GM12878 (cell line): ENCODE data around the gene TMPRSS11A. TPM values are rescaled to one million over a fixed set of nuclear protein-coding genes. Genes with fewer than 3 reads are reported as not detected.

Experiments
- ATAC-seq: fragments of 200-7000 bp; cut with Tn5 transposase; 3 replicates; pipeline ENCODE4 v1.9.1; 2020; ENCODE audit warnings: mild to moderate bottlenecking, moderate library complexity
- BruUV-seq: library from RNA; stranded (reverse); fragments of 400-500 nt; replicated peaks from 2 replicates; lab custom pipeline; 2021; lab: Mats Ljungman, UMichigan
- CTCF ChIA-PET: fragments of 300-600 bp; sonication (Branson Sonifier 250); formaldehyde crosslinking; extraction: SDS; loops from one replicate; lab custom pipeline; 2021; ENCODE audit warnings: inconsistent platforms; lab: Yijun Ruan, JAX
- POLR2A ChIA-PET: fragments of 350-600 bp; formaldehyde crosslinking; extraction: SDS; loops from one replicate; lab custom pipeline; 2021; ENCODE audit warnings: inconsistent platforms; lab: Charles Lee
- RAD21 ChIA-PET: fragments of 300-600 bp; sonication (Branson Sonifier 250); formaldehyde crosslinking; loops from one replicate; lab custom pipeline; 2023; ENCODE audit warnings: antibody characterized with exemption; ENCODE audit not compliant: unreplicated experiment; lab: Charles Lee
- SMC1A ChIA-PET: fragments of 300-600 bp; sonication (Branson Sonifier 250); formaldehyde crosslinking; loops from one replicate; lab custom pipeline; 2023; ENCODE audit not compliant: unreplicated experiment, uncharacterized antibody; lab: Charles Lee
- DNase-seq: peaks from one replicate; pipeline ENCODE4 v3.0.0-alpha.2; 2011; ENCODE audit warnings: low read depth, low spot score
- FAIRE-seq: peaks from 3 replicates; lab custom pipeline; 2011; peaks lifted over from hg19 to GRCh38; lab: Jason Lieb, UNC
- H2AFZ ChIP-seq: 2 replicates; pipeline ENCODE4 v1.6.0; 2011; ENCODE audit warnings: low read depth, low read length, control low read depth; ENCODE audit not compliant: control insufficient read depth
- H3K27ac ChIP-seq: 2 replicates; pipeline ENCODE4 v1.5.1; 2011; ENCODE audit warnings: control low read depth; ENCODE audit not compliant: control insufficient read depth, insufficient read depth
- H3K27me3 ChIP-seq, 2 experiments: replicated peaks in 1 of 2; 2 replicates each; pipeline versions ENCODE4 v1.6.0 to v1.6.1; 2011; ENCODE audit warnings: low read length in 1 of 2; ENCODE audit not compliant: control insufficient read depth in 2 of 2, insufficient read depth in 2 of 2
- H3K36me3 ChIP-seq, 2 experiments: 2 replicates each; pipeline ENCODE4 v1.5.1; 2011; ENCODE audit warnings: low read length in 1 of 2; ENCODE audit not compliant: control insufficient read depth in 2 of 2, insufficient read depth in 2 of 2
- H3K4me1 ChIP-seq: 2 replicates; pipeline ENCODE4 v1.6.1; 2011; ENCODE audit warnings: mild to moderate bottlenecking, low read length, moderate library complexity, mixed read lengths; ENCODE audit not compliant: control insufficient read depth, insufficient read depth
- H3K4me2 ChIP-seq: 2 replicates; pipeline ENCODE4 v1.6.0; 2011; ENCODE audit warnings: control low read depth; ENCODE audit not compliant: control insufficient read depth, insufficient read depth
- H3K4me3 ChIP-seq: fragments of 200-600 bp; sonication (generic); 2 replicates; pipeline ENCODE4 v1.5.1; 2016
- H3K79me2 ChIP-seq: 2 replicates; pipeline ENCODE4 v1.6.0; 2011; ENCODE audit warnings: low read length; ENCODE audit not compliant: control insufficient read depth, insufficient read depth
- H3K9ac ChIP-seq: 2 replicates; pipeline ENCODE4 v1.8.0; 2011; ENCODE audit warnings: low read length, control low read depth, mixed read lengths; ENCODE audit not compliant: control insufficient read depth, insufficient read depth
- H3K9me3 ChIP-seq: replicated peaks from 3 replicates; pipeline ENCODE4 v1.5.1; 2011; ENCODE audit warnings: mild to moderate bottlenecking, low read length; ENCODE audit not compliant: control insufficient read depth, insufficient read depth
- H4K20me1 ChIP-seq: 2 replicates; pipeline ENCODE4 v1.6.0; 2011; ENCODE audit not compliant: control insufficient read depth, insufficient read depth
- ASH2L ChIP-seq: fragments of 300-600, 200-600 bp; sonication (generic); IDR thresholded peaks from 2 replicates; pipeline ENCODE4 v1.6.1; 2017; ENCODE audit warnings: low read depth, mild to moderate bottlenecking, borderline replicate concordance
- CBFB ChIP-seq: IDR thresholded peaks from 2 replicates; pipeline ENCODE4 v1.6.1; 2016; ENCODE audit warnings: antibody characterized with exemption, low read depth
- CREB1 ChIP-seq: IDR thresholded peaks from 2 replicates; pipeline ENCODE4 v1.6.1; 2012; ENCODE audit warnings: low read depth, mild to moderate bottlenecking, inconsistent platforms
- DPF2 ChIP-seq: fragments of 450-650 bp; IDR thresholded peaks from 2 replicates; pipeline ENCODE4 v1.6.1; 2017; ENCODE audit warnings: mild to moderate bottlenecking
- GABPA ChIP-seq: IDR thresholded peaks from 2 replicates; pipeline ENCODE4 v1.6.1; 2014; ENCODE audit warnings: antibody characterized with exemption, low read depth, mild to moderate bottlenecking, inconsistent platforms
- HDGF ChIP-seq: fragments of 450-650 bp; IDR thresholded peaks from 2 replicates; pipeline ENCODE4 v1.6.1; 2016; ENCODE audit warnings: antibody characterized with exemption
- MEF2A ChIP-seq: IDR thresholded peaks from 2 replicates; pipeline ENCODE4 v1.6.1; 2011; ENCODE audit warnings: low read depth, mild to moderate bottlenecking, low read length, moderate library complexity; ENCODE audit not compliant: insufficient read depth
- MYB ChIP-seq: fragments of 150-350 bp; IDR thresholded peaks from 2 replicates; pipeline ENCODE4 v1.6.1; 2014; ENCODE audit warnings: mild to moderate bottlenecking, low read depth, low read length, borderline replicate concordance
- NBN ChIP-seq: fragments of 450-650 bp; IDR thresholded peaks from 2 replicates; pipeline ENCODE4 v1.6.1; 2016
- NFIC ChIP-seq: IDR thresholded peaks from 2 replicates; pipeline ENCODE4 v1.6.1; 2012; ENCODE audit warnings: low read depth, mild to moderate bottlenecking, inconsistent platforms, low read length, moderate library complexity
- NFXL1 ChIP-seq: fragments of 450-650 bp; IDR thresholded peaks from 2 replicates; pipeline ENCODE4 v1.6.1; 2017; ENCODE audit warnings: antibody characterized with exemption, mild to moderate bottlenecking, borderline replicate concordance
- PRDM15 ChIP-seq: fragments of 450-650 bp; formaldehyde crosslinking; IDR thresholded peaks from 2 replicates; pipeline ENCODE4 v1.4.0; 2020; ENCODE audit warnings: mild to moderate bottlenecking, moderate library complexity
- RUNX3 ChIP-seq: IDR thresholded peaks from 2 replicates; pipeline ENCODE4 v1.6.1; 2012; ENCODE audit warnings: low read length, inconsistent platforms
- SRF ChIP-seq, 2 experiments: IDR thresholded peaks; 2 replicates each; pipeline ENCODE4 v1.6.1; 2011; ENCODE audit warnings: low read depth in 2 of 2, low read length in 2 of 2, mild to moderate bottlenecking in 1 of 2, moderate library complexity in 1 of 2
- YBX1 ChIP-seq: fragments of 450-650 bp; IDR thresholded peaks from 2 replicates; pipeline ENCODE4 v1.6.1; 2016; ENCODE audit warnings: antibody characterized with exemption
- ZBTB11 ChIP-seq: fragments of 450-650 bp; formaldehyde crosslinking; IDR thresholded peaks from 2 replicates; pipeline ENCODE4 v1.5.0; 2022; ENCODE audit warnings: mild to moderate bottlenecking, missing genetic modification characterization
- WGBS: methylation state at CpG from one replicate; pipeline ENCODE4 v1.1.6; 2016; ENCODE audit warnings: low lambda C conversion rate; ENCODE audit not compliant: insufficient replicate concordance, insufficient coverage; ENCODE audit errors: missing lambda C conversion rate; 5-methylcytosine and 5-hydroxymethylcytosine counted together
- in situ Hi-C: fragments of 300-500 bp; cut with MboI; formaldehyde crosslinking; loops from 9 replicates; pipeline ENCODE4 v1.14.3; 2018; ENCODE audit warnings: mixed read lengths
- intact Hi-C: fragments of 100-400 bp; cut with micrococcal nuclease; formaldehyde crosslinking; loops from one replicate; pipeline ENCODE4 v1.14.2; 2022; ENCODE audit not compliant: unreplicated experiment
- polyA plus RNA-seq, 11 experiments: library from polyadenylated mRNA; depleted of rRNA in 4 of 11; unstranded in 6 of 11; stranded (reverse) in 5 of 11; fragments of >200 nt; fragmentation: Nextera tagmentation in 4 of 11; fragmentation: Illumina TruSeq in 1 of 11; extraction: Ambion mirVana in 4 of 11; extraction: Trizol in 1 of 11; gene quantifications; 1 replicate in 1 of 11; 2 replicates in 10 of 11; pipeline versions ENCODE4 v1.2.1 to v1.2.3, GENCODE V29; 2011 to 2016; ENCODE audit warnings: inconsistent platforms in 2 of 11, missing spikeins in 2 of 11, low read depth in 1 of 11
- total RNA-seq, 4 experiments: library from RNA; depleted of rRNA in 3 of 4; stranded (reverse); fragments of >200 nt in 3 of 4; fragmentation: Illumina TruSeq in 1 of 4; extraction: Trizol in 1 of 4; gene quantifications; 2 replicates each; pipeline versions ENCODE4 v1.2.1 to v1.2.3, GENCODE V29; 2013 to 2021

The TMPRSS11A gene
- total and polyA plus RNA-seq, 10 of the 15 experiments (the other 5 are each of a cell fraction or from before 2014, with no cell fraction given) = 0.02 TPM; not detected in 9

- H3K36me3 ChIP-seq = no peaks in the 10 kb centered on the region
- in situ Hi-C loops = no loop called here
- ChIA-PET RAD21 (no interaction called here), CTCF (no interaction called here), SMC1A (no interaction called here), POLR2A (no interaction called here)
- no peaks in the 10 kb centered on the region for H3K79me2 ChIP-seq
- 0% methylated on average over 2 of the region's 2 CpGs for WGBS
- intact Hi-C loops = no loop called here
- H4K20me1 ChIP-seq = no peaks in the 10 kb centered on the region
- TF ChIP-seq ZBTB11 = no peak
- no peak for TF ChIP-seq CBFB
- TF ChIP-seq RUNX3 = no peak
- no peak for TF ChIP-seq NBN
- TF ChIP-seq PRDM15 (CRISPR knock-in tag) = no peak
- TF ChIP-seq NFXL1 = no peak
- no peak for TF ChIP-seq SRF (IDR thresholded peaks at IDR 0.05; ENCODE audit: low read depth in 2 of 2, low read length in 2 of 2)
- TF ChIP-seq MYB = no peak
- TF ChIP-seq HDGF = no peak
- no peak for TF ChIP-seq MEF2A
- TF ChIP-seq ASH2L = no peak
- no peak for TF ChIP-seq YBX1
- no peak for TF ChIP-seq DPF2
- TF ChIP-seq GABPA = no peak
- no peak for TF ChIP-seq CREB1
- no peak for TF ChIP-seq NFIC
- H3K9me3 ChIP-seq = no peaks in the 10 kb centered on the region
- no peaks in the 10 kb centered on the region for H3K27me3 ChIP-seq
- BruUV-seq = no TSS peak
- H3K4me2 ChIP-seq = no peak overlapping the region
- FAIRE-seq (no peak), ATAC-seq (no peak), DNase-seq (no peak)
- no peak overlapping the region for H3K9ac ChIP-seq
- H3K27ac ChIP-seq = no peak overlapping the region
- H3K4me1 ChIP-seq = no peaks in the 10 kb centered on the region
- no peak overlapping the region for H3K4me3 ChIP-seq
- no peak overlapping the region for H2AFZ ChIP-seq
Observed at GRCh38 chr4:67983333-67983732, 20.0 kb upstream of the TMPRSS11A start.
